Measurements from ENCODE around the gene PEA15. TPM values are rescaled to one million over a fixed set of nuclear protein-coding genes. Genes with fewer than 3 reads are reported as not detected.

PEA15 gene
- total and polyA plus RNA-seq, 2 of the 8 experiments (the other 6 are each of a cell fraction or from before 2014, with no cell fraction given): 71.3 to 75.1 TPM

DNA sequence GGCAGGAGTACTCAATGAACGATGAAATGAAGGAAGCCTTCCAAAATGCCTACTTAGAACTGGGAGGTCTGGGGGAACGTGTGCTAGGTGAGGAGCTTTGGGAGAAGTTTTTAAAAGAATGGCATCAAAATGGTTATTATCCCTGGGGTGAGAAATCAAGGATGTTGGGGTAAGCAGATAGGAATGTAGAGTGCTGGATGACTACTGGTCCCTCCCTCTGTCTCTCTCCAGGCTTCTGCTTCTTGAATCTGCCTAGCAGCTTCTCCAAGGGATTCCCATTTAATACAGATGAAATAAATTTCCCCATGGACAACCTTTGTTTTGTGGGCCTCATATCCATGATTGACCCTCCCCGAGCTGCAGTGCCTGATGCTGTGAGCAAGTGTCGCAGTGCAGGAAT is 33.8 kb upstream of the PEA15 start:
- Histone ChIP-seq H3K4me2 (ENCODE audit: insufficient read depth in 1 of 2, low read depth in 2 of 2, low read length in 2 of 2) (peak overlapping the region in 1 of 2 experiments; percentile 39; a peak in 1 of 4 replicates), H3K9ac (replicated peaks in 1 of 4; ENCODE audit: extremely low read depth in 1 of 4, low read depth in 3 of 4, low read length in 3 of 4) (no peak overlapping the region), H3K4me3 (ENCODE audit: extremely low read depth in 1 of 4, insufficient read depth in 2 of 4, low read depth in 3 of 4, low read length in 4 of 4) (no peak overlapping the region), H3K79me1 (ENCODE audit: low read depth, low read length) (no peaks in the 10 kb centered on the region), H3K9me3 (ENCODE audit: insufficient read depth in 2 of 2, low read depth in 1 of 2, low read length in 1 of 2) (no peaks in the 10 kb centered on the region), H3K4ac (replicated peaks; ENCODE audit: insufficient read length, low read depth, low read length) (no peak overlapping the region), H3K27ac (ENCODE audit: low read depth, low read length) (no peak overlapping the region), H2AK5ac (ENCODE audit: low read depth, low read length) (no peak overlapping the region), H3K36me3 (ENCODE audit: control insufficient read depth in 2 of 4, insufficient read depth in 4 of 4, low read length in 3 of 4) (no peaks in the 10 kb centered on the region), H2BK12ac (ENCODE audit: low read depth, low read length) (peak overlapping the region; percentile 10; the same call in 1 of the 2 replicates), H3K79me2 (ENCODE audit: control insufficient read depth in 1 of 2, insufficient read depth in 2 of 2, low read length in 2 of 2) (no peaks in the 10 kb centered on the region), H3K18ac (ENCODE audit: extremely low read depth, low read length) (peak overlapping the region; percentile 29; the same call in 1 of the 2 replicates), H2AFZ (ENCODE audit: low read length) (no peak overlapping the region), H2BK120ac (replicated peaks; ENCODE audit: low read depth, low read length) (peak overlapping the region; percentile 30), H3K23me2 (ENCODE audit: low read depth, low read length) (peaks cover 3% of the 10 kb centered on the region; the same call in 1 of the 2 replicates), H2BK20ac (ENCODE audit: low read length) (peak overlapping the region; percentile 97), H3K27me3 (replicated peaks in 1 of 4; ENCODE audit: control insufficient read depth in 3 of 4, extremely low read depth in 1 of 4, insufficient read depth in 3 of 4, low read length in 3 of 4) (peaks cover 0 to 2% (median under 1%) of the 10 kb centered on the region in 4 experiments; a peak in 2 of 7 replicates), H2BK5ac (ENCODE audit: low read depth, low read length) (peak overlapping the region; percentile 97; the same call in 1 of the 2 replicates), H4K8ac (ENCODE audit: extremely low read depth, insufficient read depth, low read length) (no peak overlapping the region), H3K14ac (ENCODE audit: insufficient read length) (no peak overlapping the region), H3K23ac (ENCODE audit: insufficient read length) (no peak overlapping the region), H4K20me1 (replicated peaks in 1 of 2; ENCODE audit: control insufficient read depth in 1 of 2, insufficient read depth in 2 of 2, low read length in 2 of 2) (no peaks in the 10 kb centered on the region), H3K4me1 (replicated peaks in 1 of 4; ENCODE audit: control insufficient read depth in 3 of 4, insufficient read depth in 4 of 4, low read length in 3 of 4) (peaks cover 12 to 28% (median 22%) of the 10 kb centered on the region in 4 experiments; a peak in 6 of 7 replicates), H4K91ac (replicated peaks; ENCODE audit: insufficient read length, low read length) (peak overlapping the region; percentile 3), H2BK15ac (ENCODE audit: low read length) (no peak overlapping the region), H4K5ac (ENCODE audit: insufficient read length, low read depth, low read length) (no peak overlapping the region), H3K56ac (replicated peaks; ENCODE audit: insufficient read length, low read depth, low read length) (no peak overlapping the region)
- no peak for FAIRE-seq
- POLR2A ChIA-PET (ENCODE audit: partially characterized antibody): interaction anchor here (0.6 to 11.8 kb wide), 6 partner anchors 9 to 93 kb away, joined by 3 to 107 read pairs (median 6); partner anchors contain the start of gene PEA15
- no peak for DNase-seq (ENCODE audit: low read depth in 1 of 2, low spot score in 2 of 2)
- no peak for TF ChIP-seq NRF1 (IDR thresholded peaks at IDR 0.05; ENCODE audit: low read depth, low read length)
- 82% methylated on average over 4 of the region's 4 CpGs; no CpG with 5 or more reads in 1 of the 2 experiments for WGBS, 2 experiments (ENCODE audit: extremely low coverage in 1 of 2, insufficient coverage in 1 of 2, insufficient read length in 1 of 2, insufficient replicate concordance in 2 of 2, low coverage in 1 of 2, low lambda C conversion rate in 2 of 2, missing lambda C conversion rate in 1 of 2)
- CTCF ChIA-PET (ENCODE audit: partially characterized antibody): interaction anchor here (0.8 to 18.4 kb wide), 9 partner anchors 10 to 70 kb away, joined by 3 to 257 read pairs (median 10); partner anchors contain the start of genes CASQ1 and PEA15
